Measurements from ENCODE around the gene SPDL1. TPM values are rescaled to one million over a fixed set of nuclear protein-coding genes. Genes with fewer than 3 reads are reported as not detected.
"Not testable (repeated sequence)": the region's sequence is repeated elsewhere in the genome, so short reads cannot be mapped to it uniquely, and the experiment has no call there.

SPDL1 gene
- total RNA-seq, 2 donors from 2014 or later: 1.9 to 6.8 TPM

DNA sequence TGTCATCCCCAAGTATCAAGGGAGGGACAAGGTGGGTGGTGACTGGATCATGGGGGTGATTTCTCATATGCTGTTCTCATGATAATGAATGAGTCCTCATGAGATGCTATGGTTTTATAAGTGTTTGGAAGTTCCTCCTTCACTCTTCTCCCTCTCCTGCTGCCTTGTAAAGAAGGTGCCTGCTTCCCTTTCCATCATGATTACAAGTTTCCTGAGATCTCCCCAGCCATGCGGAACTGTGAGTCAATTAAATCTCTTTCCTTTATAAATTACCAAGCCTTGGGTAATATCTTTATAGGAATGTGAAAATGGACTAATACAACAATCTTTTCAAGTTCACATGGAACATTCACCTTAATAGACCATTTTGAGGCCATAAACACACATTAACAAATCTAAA lies 32.0 kb downstream of the SPDL1 start:
- no peak for DNase-seq (ENCODE audit: low spot score)
- H3K4me3 ChIP-seq: no peak overlapping the region
- TF ChIP-seq, protein P1, sequence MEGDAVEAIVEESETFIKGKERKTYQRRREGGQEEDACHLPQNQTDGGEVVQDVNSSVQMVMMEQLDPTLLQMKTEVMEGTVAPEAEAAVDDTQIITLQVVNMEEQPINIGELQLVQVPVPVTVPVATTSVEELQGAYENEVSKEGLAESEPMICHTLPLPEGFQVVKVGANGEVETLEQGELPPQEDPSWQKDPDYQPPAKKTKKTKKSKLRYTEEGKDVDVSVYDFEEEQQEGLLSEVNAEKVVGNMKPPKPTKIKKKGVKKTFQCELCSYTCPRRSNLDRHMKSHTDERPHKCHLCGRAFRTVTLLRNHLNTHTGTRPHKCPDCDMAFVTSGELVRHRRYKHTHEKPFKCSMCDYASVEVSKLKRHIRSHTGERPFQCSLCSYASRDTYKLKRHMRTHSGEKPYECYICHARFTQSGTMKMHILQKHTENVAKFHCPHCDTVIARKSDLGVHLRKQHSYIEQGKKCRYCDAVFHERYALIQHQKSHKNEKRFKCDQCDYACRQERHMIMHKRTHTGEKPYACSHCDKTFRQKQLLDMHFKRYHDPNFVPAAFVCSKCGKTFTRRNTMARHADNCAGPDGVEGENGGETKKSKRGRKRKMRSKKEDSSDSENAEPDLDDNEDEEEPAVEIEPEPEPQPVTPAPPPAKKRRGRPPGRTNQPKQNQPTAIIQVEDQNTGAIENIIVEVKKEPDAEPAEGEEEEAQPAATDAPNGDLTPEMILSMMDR (IDR thresholded peaks at IDR 0.05): no peak
- no peaks in the 10 kb centered on the region for H3K9me3 ChIP-seq
- no peaks in the 10 kb centered on the region for H3K36me3 ChIP-seq
- no peaks in the 10 kb centered on the region for H3K4me1 ChIP-seq (ENCODE audit: control insufficient read depth in 1 of 2, low read depth in 2 of 2)
- ATAC-seq (ENCODE audit: insufficient number of reproducible peaks, low FRiP score, low read depth): no peak
- no peak overlapping the region for H3K27ac ChIP-seq
- no peaks in the 10 kb centered on the region for H3K27me3 ChIP-seq (replicated peaks; ENCODE audit: insufficient read depth)

DNA sequence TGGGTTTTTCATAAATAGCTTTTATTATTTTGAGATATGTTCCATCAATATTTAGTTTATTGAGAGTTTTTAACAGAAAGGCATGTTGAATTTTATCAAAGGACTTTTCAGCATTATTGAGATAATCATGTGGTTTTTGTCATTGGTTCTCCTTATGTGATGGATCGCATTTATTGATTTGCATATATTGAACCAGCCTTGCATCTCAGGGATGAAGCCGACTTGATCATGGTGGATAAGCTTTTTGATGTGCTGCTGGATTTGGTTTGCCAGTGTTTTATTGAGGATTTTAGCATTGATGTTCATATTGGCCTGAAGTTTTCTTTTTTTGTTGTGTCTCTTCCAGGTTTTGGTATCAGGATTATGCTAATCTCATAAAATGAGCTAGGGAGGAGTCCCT lies 40.7 kb downstream of the SPDL1 start:
- not testable (repeated sequence) for H3K4me3 ChIP-seq

DNA sequence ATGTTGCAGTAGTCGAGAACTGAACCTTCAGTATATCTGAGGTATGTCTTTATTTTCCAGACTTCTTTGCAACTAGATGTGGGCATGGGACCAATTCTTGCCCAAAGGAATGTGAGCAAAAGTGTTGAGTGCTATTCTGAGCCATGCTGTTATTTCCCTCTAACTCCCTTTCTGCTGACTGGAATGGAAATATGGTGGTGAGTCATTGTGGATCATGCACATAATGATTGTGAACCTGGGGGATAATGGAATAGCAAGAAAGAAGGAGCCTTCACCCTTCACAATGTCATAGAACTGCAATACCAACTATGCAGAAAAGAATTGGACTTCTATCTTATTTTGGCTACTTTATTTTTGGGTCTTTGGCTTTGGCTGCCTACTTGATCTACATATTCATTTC lies 43.2 kb downstream of the SPDL1 start:
- no peak for DNase-seq (ENCODE audit: low spot score)
- H3K9me3 ChIP-seq: peaks cover 3% of the 10 kb centered on the region
- H3K4me3 ChIP-seq: no peak overlapping the region
- TF ChIP-seq, protein P1 (IDR thresholded peaks at IDR 0.05): no peak
- no peaks in the 10 kb centered on the region for H3K4me1 ChIP-seq (ENCODE audit: control insufficient read depth in 1 of 2, low read depth in 2 of 2)
- no peak overlapping the region for H3K27ac ChIP-seq
- H3K27me3 ChIP-seq (replicated peaks; ENCODE audit: insufficient read depth): no peaks in the 10 kb centered on the region
- no peaks in the 10 kb centered on the region for H3K36me3 ChIP-seq
- peak; percentile 60 for ATAC-seq (ENCODE audit: insufficient number of reproducible peaks, low FRiP score, low read depth)

More for the DNA sequence above, 40.7 kb downstream of the SPDL1 start:
- H3K27ac ChIP-seq; H3K27me3 ChIP-seq (replicated peaks; ENCODE audit: insufficient read depth); DNase-seq (ENCODE audit: low spot score); H3K36me3 ChIP-seq; H3K9me3 ChIP-seq; H3K4me1 ChIP-seq (ENCODE audit: control insufficient read depth in 1 of 2, low read depth in 2 of 2); ATAC-seq (ENCODE audit: insufficient number of reproducible peaks, low FRiP score, low read depth): not testable (repeated sequence)

DNA sequence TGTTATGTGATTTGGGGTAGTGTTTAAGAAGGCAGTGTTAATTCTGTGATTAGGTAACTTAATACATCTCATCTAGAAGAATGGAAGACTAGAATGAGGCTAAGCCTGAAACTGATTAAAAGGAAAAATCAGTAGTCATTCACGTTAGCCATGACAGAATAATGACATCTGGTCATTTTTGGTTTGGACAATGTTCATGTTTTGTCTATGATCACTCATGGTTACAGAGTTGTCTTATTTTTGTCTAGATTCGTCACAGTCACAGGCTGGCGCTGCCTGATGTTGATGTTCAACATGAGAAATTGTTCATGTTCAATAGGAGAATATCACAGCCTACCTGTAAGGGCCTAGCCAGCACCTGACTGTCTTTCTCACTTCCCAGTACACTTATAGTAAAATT lies 44.0 kb downstream of the SPDL1 start:
- H3K27ac ChIP-seq: no peak overlapping the region
- TF ChIP-seq, protein P1 (IDR thresholded peaks at IDR 0.05): no peak
- H3K36me3 ChIP-seq: no peaks in the 10 kb centered on the region
- DNase-seq (ENCODE audit: low spot score): no peak
- no peaks in the 10 kb centered on the region for H3K27me3 ChIP-seq (replicated peaks; ENCODE audit: insufficient read depth)
- no peaks in the 10 kb centered on the region for H3K4me1 ChIP-seq (ENCODE audit: control insufficient read depth in 1 of 2, low read depth in 2 of 2)
- H3K9me3 ChIP-seq: peaks cover 3% of the 10 kb centered on the region
- H3K4me3 ChIP-seq: no peak overlapping the region
- ATAC-seq (ENCODE audit: insufficient number of reproducible peaks, low FRiP score, low read depth): no peak

DNA sequence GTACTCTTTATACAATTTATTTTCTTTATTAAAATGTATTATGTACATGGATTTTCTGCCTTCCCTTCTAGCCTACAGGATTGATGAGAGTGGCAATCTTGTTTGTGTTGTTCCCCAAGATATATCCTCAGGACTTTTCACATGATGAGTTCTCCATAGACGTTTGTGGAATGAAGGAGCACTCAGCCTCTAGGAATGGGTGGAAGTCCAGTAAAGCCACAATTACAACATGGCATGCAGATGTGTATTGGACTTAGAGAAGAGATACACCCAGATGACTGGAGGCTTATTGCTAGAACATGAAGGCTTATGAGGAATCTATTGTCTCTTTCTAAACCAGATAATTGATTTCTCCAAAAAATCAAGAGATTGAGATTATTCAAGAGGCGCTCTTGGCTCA lies 45.3 kb downstream of the SPDL1 start:
- no peak overlapping the region for H3K4me3 ChIP-seq
- H3K36me3 ChIP-seq: no peaks in the 10 kb centered on the region
- no peaks in the 10 kb centered on the region for H3K9me3 ChIP-seq
- H3K27ac ChIP-seq: no peak overlapping the region
- TF ChIP-seq, protein P1 (IDR thresholded peaks at IDR 0.05): no peak
- ATAC-seq (ENCODE audit: insufficient number of reproducible peaks, low FRiP score, low read depth): no peak
- no peak for DNase-seq (ENCODE audit: low spot score)
- no peaks in the 10 kb centered on the region for H3K27me3 ChIP-seq (replicated peaks; ENCODE audit: insufficient read depth)
- H3K4me1 ChIP-seq (ENCODE audit: control insufficient read depth in 1 of 2, low read depth in 2 of 2): no peaks in the 10 kb centered on the region

DNA sequence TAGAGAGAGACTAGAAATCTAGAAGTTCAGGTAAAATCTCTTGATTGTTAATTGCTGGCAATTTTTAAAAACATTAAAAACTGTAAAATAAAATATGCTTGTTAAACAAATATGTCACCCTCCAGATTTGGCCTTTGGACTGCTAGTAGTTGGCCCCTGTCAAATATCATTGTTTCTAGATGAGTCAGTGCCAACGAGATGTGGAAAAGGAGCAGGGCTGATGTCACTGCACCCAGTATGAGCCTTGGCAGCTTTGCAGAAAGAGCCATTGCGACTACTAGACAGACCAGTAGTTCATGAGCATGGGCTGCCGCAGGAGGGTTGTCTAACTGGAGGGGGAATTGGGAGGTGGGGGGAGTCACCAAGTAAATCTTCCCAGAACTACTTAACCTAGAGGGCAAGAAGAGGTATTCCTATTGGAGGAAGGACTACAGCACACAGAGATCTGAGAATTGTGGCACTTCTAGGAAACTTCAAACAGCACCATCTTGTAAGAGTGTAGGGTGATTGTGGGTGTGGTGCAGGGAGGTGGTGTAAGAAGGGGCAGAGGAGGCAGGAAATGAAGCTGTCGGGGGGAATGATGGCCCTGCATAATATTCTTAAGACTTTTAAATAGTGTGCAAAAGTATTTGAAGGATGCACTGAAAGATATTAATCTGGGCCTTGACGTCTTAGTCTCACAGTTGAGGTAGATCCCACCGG lies 46.4 kb downstream of the SPDL1 start:
- Histone ChIP-seq H3K27me3 (replicated peaks; ENCODE audit: insufficient read depth) (no peaks in the 10 kb centered on the region), H3K27ac (no peak overlapping the region), H3K36me3 (no peaks in the 10 kb centered on the region), H3K9me3 (no peaks in the 10 kb centered on the region), H3K4me1 (ENCODE audit: control insufficient read depth in 1 of 2, low read depth in 2 of 2) (no peaks in the 10 kb centered on the region), H3K4me3 (no peak overlapping the region)
- no peak for DNase-seq (ENCODE audit: low spot score)
- no peak for ATAC-seq (ENCODE audit: insufficient number of reproducible peaks, low FRiP score, low read depth)
- TF ChIP-seq, protein P1 (IDR thresholded peaks at IDR 0.05): no peak

Measured in thoracic aorta (tissue), 2 donors.